ENCODE measurements around the gene NEURL4. TPM values are rescaled to one million over a fixed set of nuclear protein-coding genes. Genes with fewer than 3 reads are reported as not detected.
A peak's percentile ranks its signal among the peaks of the same experiment; 100 is the strongest.
"Not testable (repeated sequence)": the region's sequence is repeated elsewhere in the genome, so short reads cannot be mapped to it uniquely, and the experiment has no call there.

Gene NEURL4
- total RNA-seq (39.5 TPM), polyA plus RNA-seq (1 to 10 TPM in 2 of 4 donors, under 1 TPM in 2; 0.27 to 1.2 (median 0.83) TPM)

DNA sequence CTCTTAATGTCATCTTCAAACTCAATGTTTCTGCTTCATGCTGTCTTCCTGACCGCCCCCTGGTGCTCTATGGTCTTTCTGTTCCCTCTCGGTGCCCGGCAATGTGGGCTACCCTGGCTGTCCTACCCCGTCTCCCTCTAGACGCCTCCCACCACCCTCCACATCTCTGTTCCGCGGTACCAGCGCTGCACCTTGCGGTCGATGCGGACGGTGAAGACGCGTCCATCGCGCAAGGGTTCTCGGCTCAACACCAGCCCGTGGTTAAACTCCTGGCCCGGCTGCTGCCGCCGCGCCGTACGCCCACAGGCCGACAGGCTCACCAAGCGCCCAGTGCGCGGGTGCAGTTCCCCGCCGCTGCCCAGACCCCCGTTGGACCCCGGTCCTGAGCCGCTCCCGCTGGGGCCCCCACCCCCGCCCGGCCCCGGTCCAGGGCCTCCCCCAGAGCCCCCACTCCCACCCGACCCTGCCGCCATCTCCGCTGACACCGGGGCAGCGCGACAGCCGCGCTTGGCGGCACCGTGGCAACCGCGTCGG lies at the start of gene NEURL4:
NEURL4 (minus strand) TSS at position 496 of the 534 bp plus-strand sequence; CDS start at position 473, 23 bp downstream.
- no peaks in the 10 kb centered on the region for H3K27me3 ChIP-seq (ENCODE audit: control insufficient read depth, insufficient read depth, low read length)
- no peaks in the 10 kb centered on the region for H3K9me3 ChIP-seq (ENCODE audit: control insufficient read depth in 2 of 2, low read length in 2 of 2)
- peak in 1 of 3 donors; percentile 37 for DNase-seq
- peaks cover 43% of the 10 kb centered on the region for H3K4me1 ChIP-seq (ENCODE audit: control insufficient read depth, insufficient read depth, low read length, poor library complexity, severe bottlenecking)
- peak; percentile 2 for ATAC-seq (ENCODE audit: low read depth in 2 of 2)
- peak within 1 kb of the TSS; percentile 77 for H3K4me3 ChIP-seq (ENCODE audit: low read depth, low read length)
- H3K27ac Mint-ChIP-seq = peak within 1 kb of the TSS; percentile 98 to 99 (median 98)
- peaks cover 3% of the 10 kb centered on the region for H3K36me3 Mint-ChIP-seq
- H3K27ac ChIP-seq (ENCODE audit: insufficient read depth, low read length, poor library complexity, severe bottlenecking) = peak within 1 kb of the TSS; percentile 85
- H3K4me1 Mint-ChIP-seq = peaks cover 18 to 60% (median 26%) of the 10 kb centered on the region in 4 donors
- peaks cover 8% of the 10 kb centered on the region for H3K27me3 Mint-ChIP-seq
- no peaks in the 10 kb centered on the region for H3K9me3 Mint-ChIP-seq
- peaks cover 8% of the 10 kb centered on the region for H3K36me3 ChIP-seq (ENCODE audit: control insufficient read depth, insufficient read depth, low read length)
- H3K4me3 Mint-ChIP-seq = peak within 1 kb of the TSS; percentile 94 to 97 (median 96)

GRCh38 chr17:7374353-7374752 lies 45.2 kb upstream of the NEURL4 start:
- peaks cover 0 to 3% (median 0%) of the 10 kb centered on the region in 7 donors for H3K9me3 Mint-ChIP-seq
- H3K9me3 ChIP-seq (ENCODE audit: control insufficient read depth in 2 of 2, low read length in 2 of 2) = peaks cover 3 to 4% of the 10 kb centered on the region in 2 experiments
- ATAC-seq (ENCODE audit: low read depth in 2 of 2) (no peak), DNase-seq (no peak)
- H3K4me3 ChIP-seq (ENCODE audit: low read depth, low read length) = no peak overlapping the region
- H3K27ac ChIP-seq (ENCODE audit: insufficient read depth, low read length, poor library complexity, severe bottlenecking) = no peak overlapping the region
- H3K27me3 ChIP-seq (ENCODE audit: control insufficient read depth, insufficient read depth, low read length) = peaks cover 2% of the 10 kb centered on the region
- no peaks in the 10 kb centered on the region for H3K36me3 ChIP-seq (ENCODE audit: control insufficient read depth, insufficient read depth, low read length)
- H3K27ac Mint-ChIP-seq = no peak overlapping the region
- H3K4me1 ChIP-seq (ENCODE audit: control insufficient read depth, insufficient read depth, low read length, poor library complexity, severe bottlenecking) = no peaks in the 10 kb centered on the region
- no peaks in the 10 kb centered on the region for H3K4me1 Mint-ChIP-seq
- H3K4me3 Mint-ChIP-seq = no peak overlapping the region
- H3K27me3 Mint-ChIP-seq = peaks cover 34% of the 10 kb centered on the region
- H3K36me3 Mint-ChIP-seq = no peaks in the 10 kb centered on the region

DNA sequence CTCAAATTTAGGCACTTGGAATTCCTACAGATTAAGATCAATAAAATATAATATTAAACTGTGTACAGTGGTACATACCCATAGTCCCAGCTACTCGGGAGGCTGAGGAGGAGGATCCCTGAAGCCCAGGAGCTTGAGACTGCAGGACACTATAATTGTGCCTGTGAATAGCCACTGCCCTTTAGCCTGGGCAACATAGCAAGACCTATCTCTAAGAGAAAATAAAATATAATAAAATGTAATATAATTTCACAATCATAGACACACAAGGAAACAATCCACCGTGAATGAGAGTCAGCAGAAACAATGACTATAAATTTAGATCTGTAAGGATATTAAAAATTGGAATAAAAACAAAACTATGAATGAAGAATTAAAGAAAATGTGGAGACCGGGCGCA lies 41.7 kb upstream of the NEURL4 start:
- no peaks in the 10 kb centered on the region for H3K4me1 ChIP-seq (ENCODE audit: control insufficient read depth, insufficient read depth, low read length, poor library complexity, severe bottlenecking)
- H3K36me3 ChIP-seq (ENCODE audit: control insufficient read depth, insufficient read depth, low read length) = no peaks in the 10 kb centered on the region
- peaks cover 19% of the 10 kb centered on the region for H3K27me3 Mint-ChIP-seq
- H3K27ac Mint-ChIP-seq = no peak overlapping the region
- H3K4me1 Mint-ChIP-seq = no peaks in the 10 kb centered on the region
- H3K9me3 Mint-ChIP-seq = no peaks in the 10 kb centered on the region
- no peaks in the 10 kb centered on the region for H3K9me3 ChIP-seq (ENCODE audit: control insufficient read depth in 2 of 2, low read length in 2 of 2)
- DNase-seq (no peak), ATAC-seq (ENCODE audit: low read depth in 2 of 2) (no peak)
- no peak overlapping the region for H3K27ac ChIP-seq (ENCODE audit: insufficient read depth, low read length, poor library complexity, severe bottlenecking)
- H3K27me3 ChIP-seq (ENCODE audit: control insufficient read depth, insufficient read depth, low read length) = no peaks in the 10 kb centered on the region
- no peak overlapping the region for H3K4me3 ChIP-seq (ENCODE audit: low read depth, low read length)
- no peaks in the 10 kb centered on the region for H3K36me3 Mint-ChIP-seq
- H3K4me3 Mint-ChIP-seq = no peak overlapping the region

DNA sequence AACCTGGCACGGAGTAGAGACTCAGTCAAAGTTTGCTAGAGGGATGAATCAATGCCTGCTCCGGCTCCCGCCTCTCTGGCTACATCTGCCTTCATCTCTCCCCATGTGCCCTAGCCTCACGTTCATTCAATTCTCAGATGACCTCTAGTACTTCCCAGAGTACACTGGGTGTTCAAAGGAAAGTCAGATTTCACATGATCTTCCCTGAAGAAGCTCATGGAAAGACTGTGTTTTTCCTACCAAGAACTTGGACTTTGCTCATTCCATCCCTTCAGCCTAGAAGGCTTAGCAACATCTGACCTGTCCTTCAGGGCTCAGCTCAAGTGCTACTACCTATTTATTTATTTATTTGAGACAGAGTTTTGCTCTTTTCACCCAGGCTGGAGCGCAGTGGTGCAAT lies 40.7 kb upstream of the NEURL4 start:
- ATAC-seq (ENCODE audit: low read depth in 2 of 2) (no peak), DNase-seq (no peak)
- Histone ChIP-seq H3K36me3 (ENCODE audit: control insufficient read depth, insufficient read depth, low read length) (no peaks in the 10 kb centered on the region), H3K27me3 (ENCODE audit: control insufficient read depth, insufficient read depth, low read length) (no peaks in the 10 kb centered on the region), H3K27ac (ENCODE audit: insufficient read depth, low read length, poor library complexity, severe bottlenecking) (no peak overlapping the region), H3K4me3 (ENCODE audit: low read depth, low read length) (no peak overlapping the region), H3K9me3 (ENCODE audit: control insufficient read depth in 2 of 2, low read length in 2 of 2) (no peaks in the 10 kb centered on the region), H3K4me1 (ENCODE audit: control insufficient read depth, insufficient read depth, low read length, poor library complexity, severe bottlenecking) (no peaks in the 10 kb centered on the region)
- Mint-ChIP-seq H3K36me3 (no peaks in the 10 kb centered on the region), H3K27ac (no peak overlapping the region), H3K27me3 (peaks cover 21% of the 10 kb centered on the region), H3K9me3 (no peaks in the 10 kb centered on the region), H3K4me1 (no peaks in the 10 kb centered on the region), H3K4me3 (no peak overlapping the region)

- not testable (repeated sequence) for H3K4me1 Mint-ChIP-seq; DNase-seq; H3K9me3 ChIP-seq (ENCODE audit: control insufficient read depth in 2 of 2, low read length in 2 of 2); H3K4me3 Mint-ChIP-seq; H3K27me3 ChIP-seq (ENCODE audit: control insufficient read depth, insufficient read depth, low read length); H3K27ac ChIP-seq (ENCODE audit: insufficient read depth, low read length, poor library complexity, severe bottlenecking); ATAC-seq (ENCODE audit: low read depth in 2 of 2); H3K9me3 Mint-ChIP-seq; H3K36me3 Mint-ChIP-seq; H3K36me3 ChIP-seq (ENCODE audit: control insufficient read depth, insufficient read depth, low read length); H3K4me3 ChIP-seq (ENCODE audit: low read depth, low read length); H3K27ac Mint-ChIP-seq; H3K4me1 ChIP-seq (ENCODE audit: control insufficient read depth, insufficient read depth, low read length, poor library complexity, severe bottlenecking)
- peaks cover 12% of the 10 kb centered on the region for H3K27me3 Mint-ChIP-seq
Observed at GRCh38 chr17:7368599-7368994, 39.5 kb upstream of the NEURL4 start.

- Mint-ChIP-seq H3K27me3 (peaks cover 12% of the 10 kb centered on the region), H3K4me1 (no peaks in the 10 kb centered on the region), H3K27ac (no peak overlapping the region), H3K4me3 (no peak overlapping the region), H3K9me3 (no peaks in the 10 kb centered on the region), H3K36me3 (no peaks in the 10 kb centered on the region)
- Histone ChIP-seq H3K4me1 (ENCODE audit: control insufficient read depth, insufficient read depth, low read length, poor library complexity, severe bottlenecking) (no peaks in the 10 kb centered on the region), H3K4me3 (ENCODE audit: low read depth, low read length) (no peak overlapping the region), H3K9me3 (ENCODE audit: control insufficient read depth in 2 of 2, low read length in 2 of 2) (no peaks in the 10 kb centered on the region), H3K27me3 (ENCODE audit: control insufficient read depth, insufficient read depth, low read length) (no peaks in the 10 kb centered on the region), H3K36me3 (ENCODE audit: control insufficient read depth, insufficient read depth, low read length) (no peaks in the 10 kb centered on the region), H3K27ac (ENCODE audit: insufficient read depth, low read length, poor library complexity, severe bottlenecking) (no peak overlapping the region)
- ATAC-seq (ENCODE audit: low read depth in 2 of 2) (no peak), DNase-seq (no peak)
Observed at GRCh38 chr17:7367918-7368598, 38.9 kb upstream of the NEURL4 start.

DNA sequence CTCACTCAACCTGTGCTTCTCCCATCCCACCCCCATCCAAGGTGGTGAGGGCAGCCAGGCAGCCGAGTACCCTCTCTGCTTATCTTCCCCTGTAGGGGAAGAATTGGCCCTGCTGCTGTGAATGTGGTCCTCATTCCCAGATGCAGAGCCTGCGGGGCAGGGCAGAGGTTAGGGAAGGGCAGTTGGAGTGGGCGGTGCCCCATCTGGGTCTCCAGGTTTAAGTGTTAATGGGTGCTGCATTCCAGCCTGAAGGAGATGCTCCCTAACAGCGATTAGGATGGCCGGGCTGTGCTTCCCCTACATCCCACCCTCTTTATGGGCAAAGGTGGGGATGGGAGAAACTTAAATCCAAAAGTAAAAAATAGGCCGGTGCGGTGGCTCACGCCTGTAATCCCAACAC lies 37.9 kb upstream of the NEURL4 start:
- H3K36me3 Mint-ChIP-seq = no peaks in the 10 kb centered on the region
- Histone ChIP-seq H3K27me3 (ENCODE audit: control insufficient read depth, insufficient read depth, low read length) (no peaks in the 10 kb centered on the region), H3K27ac (ENCODE audit: insufficient read depth, low read length, poor library complexity, severe bottlenecking) (no peak overlapping the region), H3K4me1 (ENCODE audit: control insufficient read depth, insufficient read depth, low read length, poor library complexity, severe bottlenecking) (no peaks in the 10 kb centered on the region), H3K4me3 (ENCODE audit: low read depth, low read length) (no peak overlapping the region), H3K36me3 (ENCODE audit: control insufficient read depth, insufficient read depth, low read length) (no peaks in the 10 kb centered on the region), H3K9me3 (ENCODE audit: control insufficient read depth in 2 of 2, low read length in 2 of 2) (no peaks in the 10 kb centered on the region)
- H3K4me3 Mint-ChIP-seq = no peak overlapping the region
- H3K27ac Mint-ChIP-seq = no peak overlapping the region
- no peaks in the 10 kb centered on the region for H3K4me1 Mint-ChIP-seq
- ATAC-seq (ENCODE audit: low read depth in 2 of 2) = no peak
- H3K9me3 Mint-ChIP-seq = no peaks in the 10 kb centered on the region
- H3K27me3 Mint-ChIP-seq = peaks cover 12% of the 10 kb centered on the region
- no peak for DNase-seq

DNA sequence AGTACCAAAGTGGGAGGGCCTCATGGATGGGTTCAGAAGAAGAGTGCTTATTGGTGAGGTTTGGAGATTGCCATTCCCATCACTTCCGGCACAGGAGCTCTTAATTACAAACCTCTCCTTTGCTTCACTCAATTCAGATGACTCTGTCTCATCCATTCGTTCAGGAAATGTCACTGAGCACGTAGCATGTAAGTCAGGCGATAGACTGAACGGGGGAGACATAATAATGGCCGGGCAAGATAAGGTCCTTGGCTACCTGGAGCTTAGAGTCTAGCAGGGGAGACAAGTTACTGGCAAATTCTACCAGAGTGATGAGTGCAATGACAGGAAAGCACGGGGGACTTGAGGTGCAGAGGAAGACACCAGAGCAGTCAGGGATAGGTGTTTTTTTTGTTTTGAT lies 36.8 kb upstream of the NEURL4 start:
- ATAC-seq (ENCODE audit: low read depth in 2 of 2); H3K4me1 ChIP-seq (ENCODE audit: control insufficient read depth, insufficient read depth, low read length, poor library complexity, severe bottlenecking); H3K27ac ChIP-seq (ENCODE audit: insufficient read depth, low read length, poor library complexity, severe bottlenecking); H3K4me3 Mint-ChIP-seq; H3K27me3 ChIP-seq (ENCODE audit: control insufficient read depth, insufficient read depth, low read length); H3K9me3 ChIP-seq (ENCODE audit: control insufficient read depth in 2 of 2, low read length in 2 of 2); H3K27ac Mint-ChIP-seq; H3K4me3 ChIP-seq (ENCODE audit: low read depth, low read length); DNase-seq; H3K36me3 Mint-ChIP-seq; H3K9me3 Mint-ChIP-seq; H3K36me3 ChIP-seq (ENCODE audit: control insufficient read depth, insufficient read depth, low read length); H3K4me1 Mint-ChIP-seq: not testable (repeated sequence)
- H3K27me3 Mint-ChIP-seq = peaks cover 12% of the 10 kb centered on the region
